ENCODE data around the gene PRR22. TPM values are rescaled to one million over a fixed set of nuclear protein-coding genes. Genes with fewer than 3 reads are reported as not detected.

Gene PRR22
- total and polyA plus RNA-seq, 2 donors (not counting 3 experiments of a cell fraction or from before 2014, with no cell fraction given), result 1.4 to 3.4 TPM

DNA sequence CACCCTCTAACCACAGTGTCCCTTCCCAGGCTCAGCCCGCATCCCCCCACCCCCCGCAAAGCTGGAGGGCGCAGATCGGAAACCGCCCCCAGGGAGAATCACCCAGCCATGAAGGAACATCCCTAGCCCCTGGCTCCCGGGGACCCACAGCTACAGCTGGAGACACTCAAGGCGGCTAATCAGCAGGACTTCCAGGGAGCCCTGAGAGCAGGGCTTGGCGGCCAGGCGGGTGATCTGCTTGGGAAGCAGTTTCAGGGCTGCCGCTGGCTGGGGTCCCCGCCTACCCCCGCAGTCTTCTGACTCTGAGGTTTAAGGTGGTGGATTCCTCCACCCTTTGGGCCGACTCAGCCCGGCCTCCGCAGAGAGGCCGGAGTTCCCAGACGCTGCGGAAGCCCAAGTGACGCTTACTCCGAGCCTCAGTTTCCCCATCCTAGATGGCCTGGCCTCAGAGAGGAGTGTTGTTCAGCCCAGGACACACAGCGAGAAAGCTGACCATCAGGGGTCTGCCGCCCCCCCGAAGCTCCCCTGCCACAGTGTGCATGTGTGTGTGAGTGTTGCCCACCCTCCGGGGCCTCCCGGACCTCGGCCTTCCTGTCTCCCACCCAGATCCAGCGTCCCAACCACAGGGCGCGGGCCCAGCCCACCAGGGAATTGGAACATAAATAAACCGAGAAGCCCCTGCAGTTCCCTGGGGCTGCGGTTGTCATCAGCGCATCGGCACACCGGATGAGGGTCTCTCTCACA is 45.2 kb upstream of the PRR22 start:
- intact Hi-C loops (cut with micrococcal nuclease) (loop anchor here (2.0 kb wide), 1 partner anchor 75 kb away; the partner anchor contains the start of gene VMAC), dilution Hi-C loops (cut with MboI; ENCODE audit: extremely low pct_ligation_motif_present, low sequenced_read_pairs) (no loop called here)
- Histone ChIP-seq H3K36me3 (ENCODE audit: control insufficient read depth in 2 of 2, extremely low read depth in 1 of 2, insufficient read depth in 2 of 2, low read length in 2 of 2) (no peaks in the 10 kb centered on the region), H3K4me2 (ENCODE audit: insufficient read depth, low read length) (no peak overlapping the region), H3K27me3 (ENCODE audit: control insufficient read depth in 2 of 2, insufficient read depth in 2 of 2, low read length in 2 of 2) (peaks cover 0 to 3% of the 10 kb centered on the region in 2 experiments), H3K4me1 (ENCODE audit: control insufficient read depth, extremely low read depth, insufficient read depth, low read length) (peaks cover 7% of the 10 kb centered on the region), H3K79me2 (ENCODE audit: control insufficient read depth, insufficient read depth, low read length) (no peaks in the 10 kb centered on the region), H3K27ac (ENCODE audit: insufficient read depth, low read depth, low read length) (no peak overlapping the region), H3K4me3 (replicated peaks in 1 of 3; ENCODE audit: insufficient read depth in 1 of 3, low read depth in 1 of 3, low read length in 3 of 3) (no peak overlapping the region), H3K9me1 (replicated peaks; ENCODE audit: control insufficient read depth, extremely low read depth, insufficient read depth, low read length) (no peaks in the 10 kb centered on the region), H3K9ac (replicated peaks; ENCODE audit: extremely low read depth, insufficient read depth, low read length) (no peak overlapping the region), H2AFZ (ENCODE audit: low read depth, low read length) (peak overlapping the region; percentile 9), H4K20me1 (replicated peaks; ENCODE audit: control insufficient read depth, extremely low read depth, insufficient read depth, low read length) (no peaks in the 10 kb centered on the region), H3K9me3 (replicated peaks; ENCODE audit: control insufficient read depth, insufficient read depth, low read length) (no peaks in the 10 kb centered on the region)
- DNase-seq (ENCODE audit: low read depth, low spot score) (no peak), FAIRE-seq (no peak)
- TF ChIP-seq GATA2 (IDR thresholded peaks at IDR 0.05; ENCODE audit: insufficient read depth, insufficient read length, low read depth, low read length) (no peak), POLR2AphosphoS5 (IDR thresholded peaks at IDR 0.05; ENCODE audit: insufficient read depth, low read depth, low read length) (no peak), MYC (IDR thresholded peaks at IDR 0.05; ENCODE audit: low read depth, low read length) (no peak), FOS (IDR thresholded peaks at IDR 0.05; ENCODE audit: borderline replicate concordance, insufficient read depth, low read length) (no peak), POLR2A (IDR thresholded peaks at IDR 0.05; ENCODE audit: low read depth, low read length) (no peak), EZH2 (IDR thresholded peaks at IDR 0.05; ENCODE audit: borderline replicate concordance, low read depth, low read length, severe bottlenecking) (peak; percentile 41)
- TF ChIP-seq, protein P1, sequence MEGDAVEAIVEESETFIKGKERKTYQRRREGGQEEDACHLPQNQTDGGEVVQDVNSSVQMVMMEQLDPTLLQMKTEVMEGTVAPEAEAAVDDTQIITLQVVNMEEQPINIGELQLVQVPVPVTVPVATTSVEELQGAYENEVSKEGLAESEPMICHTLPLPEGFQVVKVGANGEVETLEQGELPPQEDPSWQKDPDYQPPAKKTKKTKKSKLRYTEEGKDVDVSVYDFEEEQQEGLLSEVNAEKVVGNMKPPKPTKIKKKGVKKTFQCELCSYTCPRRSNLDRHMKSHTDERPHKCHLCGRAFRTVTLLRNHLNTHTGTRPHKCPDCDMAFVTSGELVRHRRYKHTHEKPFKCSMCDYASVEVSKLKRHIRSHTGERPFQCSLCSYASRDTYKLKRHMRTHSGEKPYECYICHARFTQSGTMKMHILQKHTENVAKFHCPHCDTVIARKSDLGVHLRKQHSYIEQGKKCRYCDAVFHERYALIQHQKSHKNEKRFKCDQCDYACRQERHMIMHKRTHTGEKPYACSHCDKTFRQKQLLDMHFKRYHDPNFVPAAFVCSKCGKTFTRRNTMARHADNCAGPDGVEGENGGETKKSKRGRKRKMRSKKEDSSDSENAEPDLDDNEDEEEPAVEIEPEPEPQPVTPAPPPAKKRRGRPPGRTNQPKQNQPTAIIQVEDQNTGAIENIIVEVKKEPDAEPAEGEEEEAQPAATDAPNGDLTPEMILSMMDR (IDR thresholded peaks at IDR 0.05; ENCODE audit: extremely low read depth in 1 of 2, insufficient read depth in 1 of 2, low read depth in 1 of 2, low read length in 2 of 2), result no peak
- TF ChIP-seq, protein P2, sequence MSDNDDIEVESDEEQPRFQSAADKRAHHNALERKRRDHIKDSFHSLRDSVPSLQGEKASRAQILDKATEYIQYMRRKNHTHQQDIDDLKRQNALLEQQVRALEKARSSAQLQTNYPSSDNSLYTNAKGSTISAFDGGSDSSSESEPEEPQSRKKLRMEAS (IDR thresholded peaks at IDR 0.05; ENCODE audit: insufficient read depth, insufficient read length), result no peak
- CTCF ChIA-PET, result interaction anchor here (0.6 to 3.1 kb wide), 4 partner anchors 19 to 64 kb away, joined by 3 to 42 read pairs (median 5); partner anchors contain the start of gene NRTN
- POLR2A ChIA-PET, result interaction anchor here (0.6 to 3.2 kb wide), 2 partner anchors 74 to 146 kb away, joined by 4 to 14 read pairs; partner anchors contain the start of genes NDUFA11 and VMAC
- no TSS peak for BruUV-seq (replicated peaks)

Data from endothelial cell of umbilical vein (primary cell).